HCT116 (cell line): ENCODE measurements around the gene CCR2. TPM values are rescaled to one million over a fixed set of nuclear protein-coding genes. Genes with fewer than 3 reads are reported as not detected.

Experiments
- ATAC-seq: fragments of 200-7000 bp; cut with Tn5 transposase; 2 replicates; pipeline ENCODE4 v1.9.1; 2020; ENCODE audit warnings: mild to moderate bottlenecking, moderate library complexity
- BruUV-seq: library from RNA; stranded (reverse); fragments of 400-500 nt; replicated peaks from 2 replicates; lab custom pipeline; 2021; lab: Mats Ljungman, UMichigan
- CTCF ChIA-PET: fragments of 300-600 bp; sonication (Branson Sonifier 250); formaldehyde crosslinking; loops from one replicate; lab custom pipeline; 2021; ENCODE audit warnings: antibody characterized with exemption; lab: Charles Lee
- POLR2A ChIA-PET: fragments of 300-600, 350-600 bp; sonication (Branson Sonifier 250); formaldehyde crosslinking; loops from one replicate; lab custom pipeline; 2021; ENCODE audit warnings: antibody characterized with exemption; lab: Charles Lee
- RAD21 ChIA-PET, 2 experiments: fragments of 300-600 bp; sonication (Branson Sonifier 250); formaldehyde crosslinking; loops; one replicate each; lab custom pipeline; 2023; ENCODE audit warnings: low total read pairs in 2 of 2; ENCODE audit not compliant: uncharacterized antibody in 2 of 2, unreplicated experiment in 2 of 2, low non-redundant PET in 1 of 2; lab: Charles Lee
- DNase-seq: peaks from one replicate; pipeline ENCODE4 v3.0.0-alpha.2; 2010; ENCODE audit warnings: low read depth, low spot score
- H2AFZ ChIP-seq: fragments of 200-600 bp; shearing (Covaris generic), sonication (generic); 2 replicates; pipeline ENCODE4 v1.6.1; 2017; ENCODE audit warnings: low read depth, mixed run types, mixed read lengths, antibody characterized with exemption, low read length; ENCODE audit not compliant: poor library complexity, severe bottlenecking
- H3K27ac ChIP-seq: 2 replicates; pipeline ENCODE4 v1.5.1; 2012; ENCODE audit warnings: low read depth, low read length
- H3K27me3 ChIP-seq: fragments of 200-600 bp; sonication (generic); 2 replicates; pipeline ENCODE4 v1.6.1; 2016; ENCODE audit warnings: mixed run types, low read length, mixed read lengths; ENCODE audit not compliant: insufficient read depth
- H3K36me3 ChIP-seq, 2 experiments: fragments of 200-500 bp in 1 of 2; fragments of 200-600 bp in 1 of 2; sonication (Bioruptor generic) in 1 of 2; sonication (generic) in 1 of 2; 2 replicates each; pipeline versions ENCODE4 v1.5.1 to v1.6.1; 2014 to 2016; ENCODE audit warnings: low read length in 2 of 2, inconsistent platforms in 1 of 2, mixed read lengths in 1 of 2, mixed run types in 1 of 2; ENCODE audit not compliant: insufficient read depth in 2 of 2, control insufficient read depth in 1 of 2
- H3K4me1 ChIP-seq, 2 experiments: fragments of 200-600 bp in 1 of 2; sonication (generic) in 1 of 2; 2 replicates each; pipeline versions ENCODE4 v1.5.1 to v1.6.1; 2012 to 2017; ENCODE audit warnings: low read length in 2 of 2, inconsistent platforms in 1 of 2, mild to moderate bottlenecking in 1 of 2, mixed read lengths in 1 of 2, mixed run types in 1 of 2, moderate library complexity in 1 of 2; ENCODE audit not compliant: insufficient read depth in 2 of 2, control insufficient read depth in 1 of 2
- H3K4me2 ChIP-seq: fragments of 200-600 bp; sonication (generic); 2 replicates; pipeline ENCODE4 v1.6.1; 2017; ENCODE audit warnings: mixed run types, low read length, mixed read lengths
- H3K4me3 ChIP-seq, 2 experiments: fragments of 200-600 bp in 1 of 2; sonication (generic) in 1 of 2; replicated peaks in 1 of 2; 2 replicates each; pipeline ENCODE4 v1.5.1; 2011 to 2016; ENCODE audit warnings: low read length in 2 of 2, control low read depth in 1 of 2, low read depth in 1 of 2, mild to moderate bottlenecking in 1 of 2, mixed read lengths in 1 of 2, mixed run types in 1 of 2
- H3K79me2 ChIP-seq: fragments of 200-600 bp; sonication (generic); 2 replicates; pipeline ENCODE4 v1.6.1; 2017; ENCODE audit warnings: mild to moderate bottlenecking, mixed run types, low read length, moderate library complexity, mixed read lengths; ENCODE audit not compliant: insufficient read depth
- H3K9ac ChIP-seq: fragments of 200-600 bp; sonication (generic); 2 replicates; pipeline ENCODE4 v1.6.1; 2016; ENCODE audit warnings: low read length, mixed read lengths
- H3K9me2 ChIP-seq: fragments of 200-600 bp; sonication (generic), shearing (Covaris generic); 2 replicates; pipeline ENCODE4 v1.6.1; 2017; ENCODE audit warnings: mixed run types, mild to moderate bottlenecking, moderate library complexity; ENCODE audit not compliant: insufficient read depth
- H3K9me3 ChIP-seq, 2 experiments: fragments of 200-500 bp in 1 of 2; fragments of 200-600 bp in 1 of 2; sonication (Bioruptor generic) in 1 of 2; sonication (generic) in 1 of 2; 2 replicates each; pipeline ENCODE4 v1.6.1; 2014 to 2017; ENCODE audit warnings: low read length in 2 of 2, mixed read lengths in 2 of 2, inconsistent platforms in 1 of 2, low read depth in 1 of 2, mild to moderate bottlenecking in 1 of 2, mixed run types in 1 of 2, moderate library complexity in 1 of 2; ENCODE audit not compliant: control insufficient read depth in 1 of 2, insufficient read depth in 1 of 2
- H4K20me1 ChIP-seq: fragments of 200-600 bp; sonication (generic), shearing (Covaris generic); 2 replicates; pipeline ENCODE4 v1.6.1; 2017; ENCODE audit warnings: mixed run types, mild to moderate bottlenecking, moderate library complexity; ENCODE audit not compliant: insufficient read depth
- CBX3 ChIP-seq: IDR thresholded peaks from 2 replicates; pipeline ENCODE4 v1.6.1; 2012; ENCODE audit warnings: low read depth
- CEBPB ChIP-seq: IDR thresholded peaks from 2 replicates; pipeline ENCODE4 v1.6.1; 2012; ENCODE audit warnings: low read depth
- ELF1 ChIP-seq: IDR thresholded peaks from 2 replicates; pipeline ENCODE4 v1.6.1; 2012; ENCODE audit warnings: low read depth, borderline replicate concordance
- EZH2 ChIP-seq: fragments of 200-600 bp; sonication (generic); IDR thresholded peaks from 2 replicates; pipeline ENCODE4 v1.6.1; 2017; ENCODE audit warnings: antibody characterized with exemption, mixed run types
- EZH2phosphoT487 ChIP-seq: fragments of 200-600 bp; IDR thresholded peaks from 2 replicates; pipeline ENCODE4 v1.6.1; 2018; ENCODE audit warnings: antibody characterized with exemption, borderline replicate concordance
- FOSL1 ChIP-seq: IDR thresholded peaks from 2 replicates; pipeline ENCODE4 v1.6.1; 2012; ENCODE audit warnings: low read depth
- JUND ChIP-seq: IDR thresholded peaks from 2 replicates; pipeline ENCODE4 v1.6.1; 2012
- POLR2A ChIP-seq: IDR thresholded peaks from 2 replicates; pipeline ENCODE4 v1.7.0; 2011; ENCODE audit warnings: borderline replicate concordance; ENCODE audit not compliant: insufficient read depth, insufficient read length; ENCODE audit errors: extremely low read depth
- POLR2AphosphoS5 ChIP-seq: IDR thresholded peaks from 2 replicates; pipeline ENCODE4 v1.6.1; 2011; ENCODE audit warnings: mild to moderate bottlenecking, low read depth, low read length, moderate library complexity
- SIN3A ChIP-seq: IDR thresholded peaks from 2 replicates; pipeline ENCODE4 v1.6.1; 2012; ENCODE audit warnings: low read depth
- SP1 ChIP-seq: IDR thresholded peaks from 2 replicates; pipeline ENCODE4 v1.6.1; 2012; ENCODE audit warnings: low read depth
- SRF ChIP-seq: IDR thresholded peaks from 2 replicates; pipeline ENCODE4 v1.6.1; 2012; ENCODE audit warnings: low read depth
- YY1 ChIP-seq: IDR thresholded peaks from 2 replicates; pipeline ENCODE4 v1.6.1; 2011; ENCODE audit warnings: low read length, low read depth, moderate library complexity, mild to moderate bottlenecking; ENCODE audit not compliant: insufficient replicate concordance; ENCODE audit errors: extremely low read depth
- intact Hi-C: fragments of 100-400 bp; cut with micrococcal nuclease; formaldehyde crosslinking; loops from 2 replicates; pipeline ENCODE4 v1.10.0; 2022
- total RNA-seq: library from RNA; stranded (reverse); gene quantifications from one replicate; pipeline ENCODE4 v1.2.1, GENCODE V29; 2021; ENCODE audit not compliant: unreplicated experiment
- TF ChIP-seq, protein P1 (sequence below): IDR thresholded peaks from 2 replicates; pipeline ENCODE4 v1.6.1; 2012
- TF ChIP-seq, protein P2 (sequence below): IDR thresholded peaks from 2 replicates; pipeline ENCODE4 v1.6.1; 2012; ENCODE audit warnings: low read depth
- TF ChIP-seq, protein P3 (sequence below): IDR thresholded peaks from 2 replicates; pipeline ENCODE4 v1.6.1; 2012
- TF ChIP-seq, protein P4 (sequence below): IDR thresholded peaks from 2 replicates; pipeline ENCODE4 v1.6.1; 2011; ENCODE audit warnings: mild to moderate bottlenecking, low read length, moderate library complexity; ENCODE audit not compliant: insufficient replicate concordance; ENCODE audit errors: extremely low read depth
- TF ChIP-seq, protein P5 (sequence below), 3 experiments: fragments of 200-600 bp in 1 of 3; sonication (generic) in 1 of 3; IDR thresholded peaks in 2 of 3; conservative IDR thresholded peaks in 1 of 3; 2 replicates each; pipeline ENCODE4 v1.5.1; 2012 to 2017; ENCODE audit warnings: low read depth in 2 of 3, low read length in 2 of 3, antibody characterized with exemption in 1 of 3, borderline replicate concordance in 1 of 3, control low read depth in 1 of 3, mild to moderate bottlenecking in 1 of 3, mixed read lengths in 1 of 3, mixed run types in 1 of 3, moderate library complexity in 1 of 3; ENCODE audit not compliant: insufficient read depth in 1 of 3

Gene CCR2
- total RNA-seq, 1 experiment from 2014 or later, result not detected

DNA sequence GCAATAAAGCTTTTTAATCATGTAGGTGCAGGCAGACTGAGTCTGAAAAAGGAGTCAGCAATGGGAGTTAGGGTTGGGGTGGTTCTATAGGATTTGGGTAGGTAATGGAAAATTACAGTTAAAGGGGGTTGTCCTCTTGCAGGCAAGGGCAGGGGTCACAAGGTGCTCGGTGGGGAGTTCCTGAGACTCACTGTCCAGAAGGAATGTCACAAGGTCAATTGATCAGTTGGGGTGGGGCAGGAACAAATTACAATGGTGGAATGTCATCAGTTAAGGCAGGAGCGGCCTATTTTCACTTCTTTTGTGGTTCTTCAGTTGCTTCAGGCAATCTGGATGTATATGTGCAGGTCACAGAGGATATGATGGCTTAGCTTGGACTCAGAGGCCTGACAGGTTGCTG lies 39.1 kb downstream of the CCR2 start:
- H3K9me2 ChIP-seq, result no peaks in the 10 kb centered on the region
- TF ChIP-seq POLR2A (no peak), ELF1 (no peak), YY1 (no peak), SRF (no peak), EZH2phosphoT487 (no peak), FOSL1 (no peak), SIN3A (no peak), SP1 (no peak), EZH2 (no peak), JUND (no peak), CEBPB (no peak), CBX3 (no peak), POLR2AphosphoS5 (no peak)
- TF ChIP-seq, protein P1, sequence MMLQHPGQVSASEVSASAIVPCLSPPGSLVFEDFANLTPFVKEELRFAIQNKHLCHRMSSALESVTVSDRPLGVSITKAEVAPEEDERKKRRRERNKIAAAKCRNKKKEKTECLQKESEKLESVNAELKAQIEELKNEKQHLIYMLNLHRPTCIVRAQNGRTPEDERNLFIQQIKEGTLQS, result no peak
- TF ChIP-seq, protein P2, sequence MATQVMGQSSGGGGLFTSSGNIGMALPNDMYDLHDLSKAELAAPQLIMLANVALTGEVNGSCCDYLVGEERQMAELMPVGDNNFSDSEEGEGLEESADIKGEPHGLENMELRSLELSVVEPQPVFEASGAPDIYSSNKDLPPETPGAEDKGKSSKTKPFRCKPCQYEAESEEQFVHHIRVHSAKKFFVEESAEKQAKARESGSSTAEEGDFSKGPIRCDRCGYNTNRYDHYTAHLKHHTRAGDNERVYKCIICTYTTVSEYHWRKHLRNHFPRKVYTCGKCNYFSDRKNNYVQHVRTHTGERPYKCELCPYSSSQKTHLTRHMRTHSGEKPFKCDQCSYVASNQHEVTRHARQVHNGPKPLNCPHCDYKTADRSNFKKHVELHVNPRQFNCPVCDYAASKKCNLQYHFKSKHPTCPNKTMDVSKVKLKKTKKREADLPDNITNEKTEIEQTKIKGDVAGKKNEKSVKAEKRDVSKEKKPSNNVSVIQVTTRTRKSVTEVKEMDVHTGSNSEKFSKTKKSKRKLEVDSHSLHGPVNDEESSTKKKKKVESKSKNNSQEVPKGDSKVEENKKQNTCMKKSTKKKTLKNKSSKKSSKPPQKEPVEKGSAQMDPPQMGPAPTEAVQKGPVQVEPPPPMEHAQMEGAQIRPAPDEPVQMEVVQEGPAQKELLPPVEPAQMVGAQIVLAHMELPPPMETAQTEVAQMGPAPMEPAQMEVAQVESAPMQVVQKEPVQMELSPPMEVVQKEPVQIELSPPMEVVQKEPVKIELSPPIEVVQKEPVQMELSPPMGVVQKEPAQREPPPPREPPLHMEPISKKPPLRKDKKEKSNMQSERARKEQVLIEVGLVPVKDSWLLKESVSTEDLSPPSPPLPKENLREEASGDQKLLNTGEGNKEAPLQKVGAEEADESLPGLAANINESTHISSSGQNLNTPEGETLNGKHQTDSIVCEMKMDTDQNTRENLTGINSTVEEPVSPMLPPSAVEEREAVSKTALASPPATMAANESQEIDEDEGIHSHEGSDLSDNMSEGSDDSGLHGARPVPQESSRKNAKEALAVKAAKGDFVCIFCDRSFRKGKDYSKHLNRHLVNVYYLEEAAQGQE, result no peak
- TF ChIP-seq, protein P3, sequence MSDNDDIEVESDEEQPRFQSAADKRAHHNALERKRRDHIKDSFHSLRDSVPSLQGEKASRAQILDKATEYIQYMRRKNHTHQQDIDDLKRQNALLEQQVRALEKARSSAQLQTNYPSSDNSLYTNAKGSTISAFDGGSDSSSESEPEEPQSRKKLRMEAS, result no peak
- TF ChIP-seq, protein P4, sequence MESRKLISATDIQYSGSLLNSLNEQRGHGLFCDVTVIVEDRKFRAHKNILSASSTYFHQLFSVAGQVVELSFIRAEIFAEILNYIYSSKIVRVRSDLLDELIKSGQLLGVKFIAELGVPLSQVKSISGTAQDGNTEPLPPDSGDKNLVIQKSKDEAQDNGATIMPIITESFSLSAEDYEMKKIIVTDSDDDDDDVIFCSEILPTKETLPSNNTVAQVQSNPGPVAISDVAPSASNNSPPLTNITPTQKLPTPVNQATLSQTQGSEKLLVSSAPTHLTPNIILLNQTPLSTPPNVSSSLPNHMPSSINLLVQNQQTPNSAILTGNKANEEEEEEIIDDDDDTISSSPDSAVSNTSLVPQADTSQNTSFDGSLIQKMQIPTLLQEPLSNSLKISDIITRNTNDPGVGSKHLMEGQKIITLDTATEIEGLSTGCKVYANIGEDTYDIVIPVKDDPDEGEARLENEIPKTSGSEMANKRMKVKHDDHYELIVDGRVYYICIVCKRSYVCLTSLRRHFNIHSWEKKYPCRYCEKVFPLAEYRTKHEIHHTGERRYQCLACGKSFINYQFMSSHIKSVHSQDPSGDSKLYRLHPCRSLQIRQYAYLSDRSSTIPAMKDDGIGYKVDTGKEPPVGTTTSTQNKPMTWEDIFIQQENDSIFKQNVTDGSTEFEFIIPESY, result no peak
- TF ChIP-seq, protein P5, sequence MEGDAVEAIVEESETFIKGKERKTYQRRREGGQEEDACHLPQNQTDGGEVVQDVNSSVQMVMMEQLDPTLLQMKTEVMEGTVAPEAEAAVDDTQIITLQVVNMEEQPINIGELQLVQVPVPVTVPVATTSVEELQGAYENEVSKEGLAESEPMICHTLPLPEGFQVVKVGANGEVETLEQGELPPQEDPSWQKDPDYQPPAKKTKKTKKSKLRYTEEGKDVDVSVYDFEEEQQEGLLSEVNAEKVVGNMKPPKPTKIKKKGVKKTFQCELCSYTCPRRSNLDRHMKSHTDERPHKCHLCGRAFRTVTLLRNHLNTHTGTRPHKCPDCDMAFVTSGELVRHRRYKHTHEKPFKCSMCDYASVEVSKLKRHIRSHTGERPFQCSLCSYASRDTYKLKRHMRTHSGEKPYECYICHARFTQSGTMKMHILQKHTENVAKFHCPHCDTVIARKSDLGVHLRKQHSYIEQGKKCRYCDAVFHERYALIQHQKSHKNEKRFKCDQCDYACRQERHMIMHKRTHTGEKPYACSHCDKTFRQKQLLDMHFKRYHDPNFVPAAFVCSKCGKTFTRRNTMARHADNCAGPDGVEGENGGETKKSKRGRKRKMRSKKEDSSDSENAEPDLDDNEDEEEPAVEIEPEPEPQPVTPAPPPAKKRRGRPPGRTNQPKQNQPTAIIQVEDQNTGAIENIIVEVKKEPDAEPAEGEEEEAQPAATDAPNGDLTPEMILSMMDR (IDR thresholded peaks at IDR 0.05 in 2 of 3, conservative IDR thresholded peaks at IDR 0.05 in 1 of 3; ENCODE audit: borderline replicate concordance in 1 of 3, insufficient read depth in 1 of 3, low read depth in 2 of 3, low read length in 2 of 3), result no peak
- RAD21 ChIA-PET, result interaction anchor here in 1 of 2 experiments (0.6 kb wide), 1 partner anchor 1140 kb away, joined by 3 read pairs; no protein-coding TSS in a partner anchor
- no peaks in the 10 kb centered on the region for H3K27me3 ChIP-seq
- H3K4me2 ChIP-seq, result no peak overlapping the region
- POLR2A ChIA-PET, result no interaction called here
- CTCF ChIA-PET, result no interaction called here
- H3K4me1 ChIP-seq, result no peaks in the 10 kb centered on the region
- no peaks in the 10 kb centered on the region for H4K20me1 ChIP-seq
- no peak overlapping the region for H3K9ac ChIP-seq
- DNase-seq (no peak), ATAC-seq (no peak)
- no TSS peak for BruUV-seq
- intact Hi-C loops, result no loop called here
- H3K9me3 ChIP-seq, result no peaks in the 10 kb centered on the region
- no peak overlapping the region for H3K27ac ChIP-seq
- H3K79me2 ChIP-seq, result no peaks in the 10 kb centered on the region
- no peaks in the 10 kb centered on the region for H3K36me3 ChIP-seq
- no peak overlapping the region for H2AFZ ChIP-seq
- no peak overlapping the region for H3K4me3 ChIP-seq
